NCI-H1930 (cell line): ENCODE data around the gene OSBPL10.
"Not testable (repeated sequence)": the region's sequence is repeated elsewhere in the genome, so short reads cannot be mapped to it uniquely, and the experiment has no call there.

Experiments used
- DNase-seq, 2 experiments: peaks; one replicate each; lab custom pipeline; 2025; lab: John Stamatoyannopoulos, UW

The OSBPL10 gene

DNA sequence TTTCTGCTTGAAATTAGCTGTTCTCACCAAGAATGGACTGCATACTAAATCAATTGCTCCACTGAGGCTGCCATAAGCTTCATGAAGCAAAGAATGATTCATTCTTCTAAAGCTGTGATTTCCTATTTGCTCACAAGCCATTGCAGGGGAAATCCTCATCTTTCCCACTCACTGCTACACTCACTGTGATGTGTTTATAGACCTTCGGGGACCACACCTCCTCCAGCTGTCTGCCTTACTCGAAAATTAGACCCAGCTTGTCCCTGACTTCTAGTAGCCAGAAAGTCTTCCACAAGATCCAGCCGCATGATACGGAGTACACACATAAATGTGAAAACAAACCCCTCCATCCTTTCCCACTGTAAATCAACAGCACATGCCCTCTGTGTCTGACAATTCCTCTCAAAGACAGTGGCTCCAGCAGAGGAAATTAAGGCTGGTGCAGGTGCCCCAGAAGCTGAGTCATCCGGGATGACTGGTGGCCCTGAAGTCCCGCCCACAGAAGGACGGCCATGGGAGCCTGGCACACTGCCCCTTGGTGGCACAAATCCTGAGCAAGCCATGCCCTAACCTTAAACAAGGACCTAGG lies 276.4 kb downstream of the OSBPL10 start:
- no peak for DNase-seq

DNA sequence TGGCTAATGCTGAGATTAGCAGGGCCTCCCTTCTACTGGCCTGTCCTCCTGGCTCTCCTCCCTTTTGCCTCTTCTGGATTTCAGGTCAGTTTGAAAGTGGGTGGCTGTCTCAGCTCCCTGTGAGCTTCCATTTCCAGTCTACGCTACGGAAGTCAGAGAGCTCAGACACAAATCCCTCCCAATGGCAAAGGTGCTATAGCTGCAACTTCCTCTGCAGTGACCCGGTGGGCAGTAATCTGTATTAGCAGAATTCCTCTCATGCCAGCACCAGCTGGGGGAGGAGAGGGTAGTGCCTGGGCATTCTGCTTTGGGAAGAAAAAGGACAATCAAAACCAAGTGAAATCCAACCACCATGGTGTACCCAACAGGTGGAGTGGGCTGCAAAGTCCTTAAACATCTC lies 276.9 kb downstream of the OSBPL10 start:
- no peak for DNase-seq

DNA sequence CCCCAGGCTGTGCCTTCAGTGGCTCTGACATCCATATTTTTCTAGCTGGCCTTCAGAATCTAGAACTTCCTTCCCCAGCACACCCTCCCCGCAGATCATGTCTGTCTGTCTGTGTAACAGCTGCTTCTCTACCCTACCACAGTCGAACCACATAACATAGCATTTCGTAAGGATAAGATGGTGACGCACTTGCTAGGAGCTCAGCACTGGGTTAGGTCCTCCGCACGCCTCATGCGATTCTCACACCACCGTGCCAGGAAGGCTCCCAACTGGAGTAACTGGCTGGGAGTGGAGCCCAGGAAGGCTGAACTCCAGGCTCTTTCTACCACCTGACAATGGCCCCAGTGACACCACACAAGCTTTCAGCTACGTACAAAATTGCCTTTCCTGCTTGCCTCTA lies 279.8 kb downstream of the OSBPL10 start:
- DNase-seq = no peak

DNA sequence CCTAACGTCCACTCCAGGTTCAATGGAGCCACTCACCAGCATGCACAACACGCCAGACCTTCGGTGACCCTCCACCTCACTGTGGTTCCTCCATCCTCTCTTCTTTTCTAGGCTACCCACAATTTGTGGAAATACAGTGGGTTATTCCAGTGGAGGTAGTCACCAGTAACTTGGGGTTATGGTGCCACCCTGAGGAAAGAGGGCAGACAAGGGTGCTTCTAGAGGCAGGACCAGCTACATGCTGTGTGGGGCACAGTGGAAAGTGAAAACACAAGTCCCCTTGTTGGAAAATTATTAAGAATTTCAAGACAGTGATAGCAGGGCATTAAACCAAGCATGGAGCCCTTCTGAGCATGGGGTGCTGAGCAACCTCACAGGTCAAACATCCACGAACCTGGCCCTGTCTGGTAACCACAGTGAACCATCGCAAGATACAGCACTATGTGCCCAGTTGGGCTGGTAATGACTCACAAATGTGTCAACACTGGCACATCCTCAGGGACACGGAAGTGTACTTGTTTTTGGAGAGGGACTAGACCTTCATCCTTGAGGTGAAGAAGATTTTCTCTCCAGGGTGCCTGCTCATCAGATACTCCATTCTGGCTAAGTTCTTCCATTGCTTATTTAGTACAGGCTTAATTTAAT lies 281.6 kb downstream of the OSBPL10 start:
- no peak for DNase-seq

DNA sequence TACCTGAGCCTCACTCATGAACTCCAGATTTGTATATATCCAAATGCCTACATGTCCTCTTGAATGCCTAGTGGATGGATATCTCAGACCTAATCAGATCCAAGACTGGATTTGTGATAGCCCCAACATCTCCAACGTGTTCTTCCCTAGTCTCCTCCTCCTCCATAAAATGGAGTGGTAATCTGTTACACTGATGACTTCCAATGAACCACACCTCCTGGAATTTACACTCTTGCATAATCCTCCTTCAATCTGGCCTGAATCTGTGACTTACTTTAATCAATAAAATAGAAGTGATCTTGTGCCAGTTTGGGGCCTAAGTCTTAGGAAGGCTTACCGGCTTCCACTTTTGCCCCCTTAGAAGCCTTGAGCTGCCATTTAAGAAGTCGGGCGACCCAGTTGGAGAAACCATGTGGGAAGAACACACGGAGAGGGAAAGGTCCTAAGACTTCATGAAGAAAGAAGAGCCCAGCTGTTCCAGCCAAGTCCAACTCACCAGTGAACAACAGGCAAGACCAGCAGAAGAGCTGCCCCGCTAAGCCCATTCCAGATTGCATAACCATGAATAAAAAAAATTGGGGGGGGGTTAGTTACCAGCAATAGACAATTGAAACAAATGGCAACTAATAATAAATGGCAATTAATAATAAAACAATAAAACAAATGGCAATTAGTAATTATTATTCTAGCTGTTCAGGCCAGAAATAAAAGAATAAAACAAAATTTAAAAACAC lies 284.1 kb downstream of the OSBPL10 start:
- DNase-seq = no peak

DNA sequence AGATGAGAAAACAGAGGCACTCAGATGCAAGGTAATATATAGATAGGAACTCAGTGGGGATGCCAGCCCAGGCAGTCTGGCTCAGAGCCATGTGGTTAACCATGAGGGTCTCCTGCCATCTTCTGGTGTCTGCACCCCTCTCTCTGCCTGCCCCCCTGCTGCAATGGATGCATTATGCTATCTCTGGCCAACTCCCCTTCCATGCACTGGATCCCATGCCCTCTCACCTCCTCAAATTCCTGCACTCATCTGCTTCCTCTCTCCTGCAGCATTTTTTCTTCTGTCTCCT lies 285.1 kb downstream of the OSBPL10 start:
- no peak for DNase-seq

DNA sequence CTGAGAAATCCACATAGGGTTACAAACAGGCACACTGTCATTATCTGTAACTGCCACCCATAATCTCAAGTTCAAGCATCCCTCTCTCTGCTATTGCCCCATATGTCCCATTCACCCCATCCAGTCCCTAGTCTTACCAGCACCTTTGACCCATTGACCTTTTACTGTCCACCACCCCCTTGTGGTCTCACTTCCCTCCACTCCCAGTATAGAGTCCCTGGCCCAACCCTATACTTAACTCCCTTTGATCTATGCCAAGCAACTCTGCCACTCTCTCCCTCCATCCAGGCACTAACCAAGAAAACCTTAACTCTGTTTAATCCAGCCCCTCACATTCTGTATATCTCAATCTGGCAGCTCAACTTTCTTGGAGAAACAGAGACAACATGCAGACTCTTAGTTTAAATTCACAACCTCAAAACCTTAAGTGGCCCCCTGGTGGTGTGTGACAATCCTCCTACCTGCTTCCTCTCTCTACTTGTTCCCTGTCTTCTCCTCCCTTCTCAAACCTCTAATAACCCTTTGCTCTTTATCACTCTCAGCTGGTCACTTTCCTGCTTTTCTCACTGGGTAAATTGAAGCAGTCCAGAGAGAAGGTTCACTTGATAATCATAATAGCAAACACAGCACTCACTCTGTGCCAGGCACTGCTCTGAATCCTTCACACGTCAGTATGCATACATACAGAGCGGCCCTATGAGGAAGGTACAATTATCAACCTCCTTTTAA lies 285.6 kb downstream of the OSBPL10 start:
- no peak for DNase-seq

DNA sequence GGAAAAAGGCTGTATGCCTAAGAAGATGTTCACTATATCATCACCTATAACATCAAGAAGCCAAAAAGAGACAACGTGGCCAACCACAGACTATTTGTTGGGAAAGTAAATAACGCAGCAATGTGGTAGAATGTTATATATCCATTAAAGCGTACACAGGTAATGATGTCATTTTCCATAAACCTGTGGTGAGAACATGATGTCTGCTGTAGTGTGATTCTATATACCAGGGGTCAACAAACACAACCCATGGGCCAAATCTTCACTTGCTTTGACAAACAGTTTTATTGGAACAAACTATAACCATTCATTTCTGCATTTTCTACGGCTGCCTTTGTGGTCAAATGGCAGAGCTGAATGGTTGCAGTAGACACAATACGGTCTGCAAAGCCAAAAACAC lies 287.7 kb downstream of the OSBPL10 start:
- no peak for DNase-seq

DNA sequence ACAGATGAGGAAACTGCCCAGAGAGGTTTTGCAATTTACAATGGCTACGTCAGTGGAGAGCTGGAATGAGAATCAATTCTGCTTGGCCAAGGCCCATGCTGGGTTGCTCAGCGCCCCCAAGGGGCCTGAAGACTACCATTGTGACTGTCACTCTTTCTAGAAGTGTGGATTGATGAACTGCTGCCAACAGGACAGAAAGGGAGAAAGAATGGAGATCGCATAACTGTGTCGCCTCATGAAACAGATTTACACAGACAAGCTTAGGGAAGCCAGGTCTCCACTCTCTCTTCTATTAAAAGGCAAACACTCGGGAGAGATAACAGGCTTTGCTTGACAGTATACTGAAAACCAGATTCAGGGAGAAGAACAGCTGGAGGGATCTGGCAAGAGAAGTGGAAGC lies 288.3 kb downstream of the OSBPL10 start:
- DNase-seq = no peak

DNA sequence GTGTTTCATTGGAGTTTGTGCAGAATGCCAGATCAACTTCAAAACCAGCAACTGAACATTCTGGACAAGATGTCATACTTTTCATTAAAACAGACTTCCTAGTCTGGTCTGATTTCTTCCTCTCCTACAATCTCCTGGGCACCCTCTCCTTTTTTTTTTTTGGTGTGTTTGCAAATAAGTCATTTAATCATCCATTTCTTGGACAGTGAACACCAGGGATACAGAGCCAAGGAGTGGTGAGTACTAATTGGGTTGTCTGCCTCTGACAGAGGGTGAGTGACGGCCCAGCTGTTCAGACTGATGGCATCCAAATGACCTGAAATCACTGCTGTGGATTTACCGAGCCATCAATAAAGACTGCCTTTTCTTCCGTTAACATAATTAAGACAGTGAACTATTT lies 290.3 kb downstream of the OSBPL10 start:
- DNase-seq = no peak

DNA sequence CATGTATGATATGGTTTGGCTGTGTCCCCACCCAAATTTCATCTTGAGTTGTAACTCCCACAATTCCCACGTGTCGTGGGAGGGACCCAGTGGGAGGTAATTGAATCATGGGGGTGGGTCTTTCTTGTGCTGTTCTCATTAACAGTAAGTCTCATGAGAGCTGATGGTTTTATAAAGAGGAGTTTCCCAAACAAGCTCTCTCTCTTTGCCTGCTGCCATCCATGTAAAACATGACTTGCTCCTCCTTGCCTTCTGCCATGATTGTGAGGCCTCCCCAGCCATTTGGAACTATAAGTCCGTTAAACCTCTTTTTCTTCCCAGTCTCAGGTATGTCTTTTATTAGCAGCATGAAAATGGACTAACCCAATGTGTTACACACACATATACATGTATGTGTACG lies 291.5 kb downstream of the OSBPL10 start:
- not testable (repeated sequence) for DNase-seq

DNA sequence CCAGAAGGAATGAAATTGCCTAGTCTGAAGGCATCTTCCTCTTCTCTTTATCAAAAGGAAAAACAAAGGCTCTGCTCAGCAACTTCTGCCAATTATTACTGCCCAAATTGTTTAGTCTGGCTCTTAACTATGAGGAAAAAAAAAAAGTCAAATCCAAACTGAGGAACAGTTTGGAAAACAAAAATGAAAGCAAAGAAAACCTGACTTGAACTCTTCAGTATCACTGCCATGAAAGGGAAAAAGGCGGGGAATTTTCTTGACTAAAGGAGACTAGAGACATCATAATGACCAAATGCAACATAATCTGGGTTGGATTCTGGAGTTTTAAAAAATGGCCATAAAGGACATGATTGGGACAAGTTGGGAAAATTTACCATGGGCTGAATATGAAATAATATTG lies 292.1 kb downstream of the OSBPL10 start:
- DNase-seq = no peak

DNA sequence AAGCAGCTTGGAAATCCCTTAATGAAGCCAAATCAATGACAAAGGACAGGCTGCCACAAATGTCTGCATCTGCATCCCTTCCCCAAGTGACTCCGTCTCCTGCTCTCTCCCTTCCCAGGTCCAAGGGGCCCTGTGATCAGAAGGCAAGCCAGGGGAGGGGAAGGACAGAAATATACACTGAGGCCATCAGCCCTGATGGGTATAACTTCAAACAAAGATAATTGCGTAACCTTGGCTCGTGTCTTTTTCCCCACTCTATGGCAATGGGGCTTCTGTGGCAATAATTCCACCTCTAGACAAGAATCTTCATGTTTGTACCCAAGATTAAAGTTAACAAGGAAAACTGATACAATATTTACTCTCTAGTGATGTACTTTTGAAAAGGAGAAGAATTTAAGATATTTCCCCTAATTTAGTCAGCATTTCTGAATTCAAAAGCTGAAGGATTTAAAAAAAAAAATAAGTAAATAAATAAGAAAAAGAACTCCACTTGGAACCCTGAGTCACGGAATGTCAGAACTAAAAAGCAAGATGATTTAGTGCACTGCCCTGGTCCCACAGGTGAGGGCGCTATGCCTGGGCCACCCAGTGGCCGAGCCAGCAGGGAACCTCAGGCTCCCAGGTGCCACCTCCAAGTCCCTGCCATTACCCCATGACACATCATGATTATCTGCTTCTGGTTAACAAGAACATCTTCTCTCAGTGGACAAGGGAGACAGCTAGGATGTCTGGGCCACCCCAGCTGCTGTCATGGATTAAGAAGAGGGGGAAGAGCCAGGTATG lies 293.9 kb downstream of the OSBPL10 start:
- DNase-seq = no peak

DNA sequence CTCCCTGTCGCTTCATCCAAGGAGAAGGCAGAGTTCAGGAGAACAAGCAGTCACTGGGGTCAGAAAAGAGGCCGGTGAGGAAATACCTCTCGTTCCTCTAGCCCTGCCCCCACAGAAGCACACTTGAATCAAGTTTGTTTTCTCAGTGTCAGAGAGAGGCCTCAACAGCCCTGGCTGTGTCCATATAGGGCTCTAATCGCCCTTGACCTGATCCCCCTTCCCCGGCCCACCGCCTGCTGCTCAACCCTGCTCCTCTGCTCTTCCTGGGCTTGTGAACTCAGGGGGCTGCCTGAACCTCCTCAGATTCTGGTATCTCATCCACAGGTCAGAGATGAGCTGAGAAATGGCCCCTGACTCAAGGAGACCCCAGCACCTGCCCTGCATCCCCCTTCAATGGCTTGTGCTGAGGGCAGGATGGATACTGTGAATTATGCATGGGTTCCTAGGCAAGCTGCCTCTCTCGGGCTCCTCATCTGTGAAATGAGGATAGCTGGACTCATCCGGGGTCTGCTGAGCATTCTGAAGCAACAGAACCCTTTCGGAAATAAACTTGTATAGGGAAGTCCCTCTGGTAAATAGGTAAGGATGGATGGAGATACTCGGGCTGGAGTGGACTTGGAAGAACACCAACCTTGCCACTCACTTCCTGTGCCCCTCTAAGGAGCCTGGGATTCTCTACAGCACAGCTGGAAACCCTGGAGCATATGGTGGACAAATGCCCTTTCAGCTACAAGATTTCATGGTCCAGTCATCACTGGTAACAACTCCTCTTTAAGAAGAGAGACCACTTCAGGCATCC lies 300.8 kb downstream of the OSBPL10 start:
- no peak for DNase-seq

DNA sequence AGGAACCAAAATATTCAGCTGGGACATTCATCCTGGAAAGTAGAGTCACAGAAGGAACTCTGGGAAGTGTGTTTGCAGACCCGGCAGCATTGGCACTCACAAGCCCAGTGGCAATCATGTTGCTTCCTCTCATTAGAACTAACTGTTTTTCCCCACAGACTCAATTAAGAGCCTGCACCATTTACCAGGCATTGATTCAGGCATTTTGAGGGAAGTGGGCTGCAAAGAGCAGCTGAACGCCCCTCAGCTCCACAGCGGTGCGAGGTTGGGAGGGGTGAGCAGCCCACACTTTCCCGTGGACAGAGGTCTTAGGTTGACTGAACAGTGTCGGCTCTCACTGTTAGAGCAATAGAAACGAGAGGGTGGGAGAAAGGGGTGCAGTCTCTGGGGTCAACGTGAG lies 304.5 kb downstream of the OSBPL10 start:
- DNase-seq = no peak

DNA sequence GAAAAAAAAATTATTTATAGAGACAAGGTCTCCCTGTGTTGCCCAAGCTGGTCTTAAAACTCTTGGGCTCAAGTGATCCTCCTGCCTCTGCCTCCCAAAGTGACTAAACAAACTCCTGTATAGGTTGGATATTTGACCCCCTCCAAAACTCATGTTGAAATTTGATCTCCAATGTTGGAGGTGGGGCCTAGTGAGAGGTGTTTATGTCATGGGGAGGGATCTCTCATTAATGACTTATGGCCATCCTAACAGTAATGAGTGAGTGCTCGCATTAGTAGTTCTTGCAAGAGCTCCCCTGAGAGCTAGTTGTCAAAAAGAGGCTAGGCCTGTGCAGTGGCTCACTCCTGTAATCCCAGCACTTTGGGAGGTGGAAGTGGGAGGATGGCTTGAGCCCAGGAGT lies 307.1 kb downstream of the OSBPL10 start:
- DNase-seq = no peak

DNA sequence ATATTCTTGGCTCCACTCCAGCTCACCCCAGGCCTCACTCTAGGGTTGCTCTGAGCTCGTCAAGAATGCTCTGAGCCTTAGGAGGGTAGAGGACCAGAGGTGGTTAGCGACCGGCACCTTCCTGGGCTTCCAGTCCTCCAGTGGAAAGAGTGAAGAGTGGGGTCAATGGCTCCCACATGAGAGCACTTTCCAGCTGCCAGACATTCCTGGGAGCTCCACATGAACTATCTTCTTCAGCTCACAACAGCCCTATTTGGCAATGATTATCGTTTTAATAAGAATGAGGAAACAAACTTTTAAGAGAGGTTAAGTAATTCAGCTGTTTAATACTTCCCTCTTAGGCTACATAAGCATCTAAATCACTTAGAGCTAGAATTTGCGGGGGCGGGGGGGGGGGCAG lies 309.1 kb downstream of the OSBPL10 start:
- DNase-seq = no peak

DNA sequence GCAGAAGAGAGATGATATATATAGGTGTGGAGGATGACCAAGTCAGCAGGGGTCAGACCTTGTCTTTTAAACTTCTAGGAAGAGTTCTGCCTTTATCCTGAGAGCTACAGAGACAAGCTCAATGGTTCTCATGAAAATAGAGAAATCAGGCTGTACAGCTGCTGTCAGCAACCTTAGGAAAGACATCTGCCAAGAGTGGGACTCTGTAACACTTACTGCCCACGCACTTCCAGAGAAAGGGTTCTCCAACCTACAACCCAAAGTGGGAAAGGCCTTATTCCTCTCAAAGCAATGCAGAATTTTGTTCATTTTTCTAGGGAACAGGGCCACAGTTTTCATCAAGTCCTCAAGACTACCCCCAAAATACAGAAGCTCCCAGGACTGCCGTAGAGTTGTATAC lies 309.6 kb downstream of the OSBPL10 start:
- DNase-seq = no peak

DNA sequence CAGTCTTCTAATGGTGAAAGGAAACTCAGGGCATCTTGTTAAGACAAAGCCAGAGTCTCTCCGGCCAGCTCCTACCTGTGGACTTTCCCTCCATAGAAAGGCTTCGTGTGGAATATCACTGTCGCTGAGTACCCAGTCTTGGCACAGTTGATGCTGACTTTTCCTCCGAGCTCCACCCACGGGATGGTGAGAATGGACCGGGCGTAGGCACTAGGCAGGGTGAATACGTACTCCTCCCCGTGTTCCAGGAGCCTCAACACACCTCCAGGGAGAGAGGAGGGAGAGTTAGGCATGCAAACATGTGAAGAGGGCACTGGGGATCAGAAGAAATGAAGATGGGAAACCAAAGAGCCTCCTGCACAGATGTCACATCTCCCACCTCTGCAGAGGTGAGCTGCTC lies 310.3 kb downstream of the OSBPL10 start:
- DNase-seq = no peak

DNA sequence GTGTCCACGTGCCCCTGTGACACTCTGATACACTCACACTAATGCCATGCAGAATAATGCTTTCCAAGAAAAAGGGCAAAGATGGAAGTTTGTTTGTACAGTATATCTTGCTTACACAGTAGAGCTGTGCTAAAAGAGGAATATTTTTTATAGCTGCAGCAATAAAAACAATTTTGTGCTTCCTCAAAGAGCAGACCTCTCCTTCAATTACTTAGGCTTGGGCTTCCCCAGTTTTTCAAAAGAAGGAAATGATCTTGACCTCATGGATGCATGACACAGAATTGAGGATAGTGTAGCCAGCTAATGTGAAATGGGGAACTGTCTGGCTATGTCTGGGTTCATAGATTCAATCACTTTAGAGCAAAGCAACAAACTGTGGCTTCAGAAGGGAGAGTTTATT lies 310.9 kb downstream of the OSBPL10 start:
- no peak for DNase-seq

DNA sequence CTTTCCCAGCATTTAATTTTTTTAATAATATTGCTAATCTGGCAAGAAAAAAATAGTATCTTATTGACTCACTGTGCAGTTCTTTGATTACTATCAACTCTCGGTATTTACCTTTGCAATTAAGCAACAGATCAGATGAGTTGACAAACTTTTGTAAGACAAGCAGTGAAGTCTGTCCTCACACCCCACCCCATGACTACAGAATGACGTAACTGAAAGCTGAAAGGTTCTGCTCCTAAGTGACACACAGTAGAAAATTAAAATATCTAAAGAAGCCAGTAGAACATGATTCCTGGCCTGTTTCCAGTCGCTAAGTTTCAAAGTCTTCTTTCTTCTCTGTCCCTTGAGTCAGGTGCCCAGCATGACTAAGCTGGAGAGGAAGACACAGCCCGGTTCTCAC lies 312.8 kb downstream of the OSBPL10 start:
- no peak for DNase-seq

DNA sequence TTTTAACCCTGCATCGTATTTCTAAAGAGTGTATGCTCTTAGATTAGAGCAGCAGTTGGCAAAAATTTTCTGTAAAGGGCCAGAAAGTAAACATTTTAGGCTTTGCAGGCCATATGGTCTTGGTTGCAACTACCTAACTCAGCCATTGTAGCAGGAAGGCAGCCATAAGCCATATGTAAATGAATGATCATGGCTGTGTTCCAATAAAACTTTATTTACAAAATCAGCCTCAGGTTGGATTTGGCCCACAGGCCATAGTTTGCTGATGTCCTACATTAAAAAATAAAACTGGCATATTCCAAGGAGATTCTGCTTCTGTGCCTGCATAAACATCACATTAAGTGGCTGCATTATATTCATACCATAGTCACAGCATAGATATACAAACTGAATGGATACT lies 313.5 kb downstream of the OSBPL10 start:
- no peak for DNase-seq
